Urinary bladder (tissue), 4 donors: ENCODE data around the gene FAM222A. TPM values are rescaled to one million over a fixed set of nuclear protein-coding genes. Genes with fewer than 3 reads are reported as not detected.

Experiments used
- DNase-seq: peaks from one replicate; pipeline ENCODE4 v3.0.0-alpha.2; 2015; ENCODE audit errors: extremely low spot score
- H3K27ac ChIP-seq: one replicate; pipeline ENCODE4 v1.5.1; 2013; ENCODE audit warnings: low read depth, mild to moderate bottlenecking, moderate library complexity
- H3K36me3 ChIP-seq: one replicate; pipeline ENCODE4 v1.6.1; 2013; ENCODE audit warnings: mild to moderate bottlenecking, moderate library complexity; ENCODE audit not compliant: insufficient read depth
- H3K4me1 ChIP-seq: one replicate; pipeline ENCODE4 v1.6.1; 2013; ENCODE audit warnings: mild to moderate bottlenecking, moderate library complexity; ENCODE audit not compliant: insufficient read depth
- H3K4me3 ChIP-seq: one replicate; pipeline ENCODE4 v1.5.1; 2013; ENCODE audit warnings: low read depth, low read length
- WGBS: extraction: QIAGEN DNeasy Blood & Tissue Kit; methylation state at CpG from one replicate; pipeline ENCODE4 v1.1.7; 2013; 5-methylcytosine and 5-hydroxymethylcytosine counted together
- polyA plus RNA-seq: library from polyadenylated mRNA; stranded (reverse); fragments of 200-250 nt; gene quantifications from one replicate; pipeline ENCODE4 v1.2.3, GENCODE V29; 2013
- total RNA-seq: library from RNA; depleted of rRNA; stranded (reverse); fragments of >200 nt; gene quantifications from one replicate; pipeline ENCODE4 v1.2.3, GENCODE V29; 2014
- donor health status: healthy with polysubstance abuse.
- donor health status: healthy.

FAM222A gene
- total and polyA plus RNA-seq, 2 donors, result 1.2 TPM

DNA sequence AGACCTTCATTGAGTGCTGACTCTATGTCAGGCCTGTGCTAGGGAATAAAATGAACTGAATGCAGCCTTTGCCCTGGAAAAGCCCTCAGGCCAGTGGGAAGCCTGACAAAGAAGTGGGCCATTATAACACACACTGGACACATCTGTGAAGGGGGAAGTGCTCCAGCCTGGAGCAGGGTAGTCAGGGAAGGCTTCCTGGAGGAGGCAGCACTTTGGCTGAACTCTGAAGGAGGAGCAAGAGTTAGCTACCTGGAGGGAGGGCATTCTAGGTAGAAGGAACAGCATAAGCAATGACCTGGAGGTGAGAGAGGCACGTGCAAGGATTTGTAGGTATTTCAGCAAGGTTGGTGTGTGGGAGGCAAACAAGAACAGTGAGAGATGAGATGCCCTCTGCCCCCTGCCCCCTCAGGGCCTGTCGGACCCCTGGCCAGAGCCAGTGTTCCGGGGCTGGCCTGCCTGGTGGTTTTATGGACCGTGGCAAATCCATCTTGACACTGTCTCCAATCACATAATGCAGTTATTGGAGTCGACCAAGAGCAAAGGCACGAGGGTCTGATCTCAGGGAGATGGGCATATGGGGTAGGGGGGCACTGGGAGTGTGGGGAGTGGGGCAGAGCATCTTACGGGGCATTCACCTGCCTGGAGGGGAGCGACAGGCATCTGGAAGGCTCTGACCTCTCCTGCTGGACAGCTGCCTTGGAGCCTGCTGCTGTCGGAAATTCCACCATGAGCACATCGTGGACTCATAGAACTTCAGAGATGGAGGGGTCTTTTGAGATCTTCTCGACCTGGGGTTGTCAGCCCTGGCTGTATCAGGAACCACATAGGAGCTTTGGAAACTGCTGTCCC lies 2.7 kb upstream of the FAM222A start:
- peaks cover 2% of the 10 kb centered on the region for H3K4me1 ChIP-seq
- H3K4me3 ChIP-seq, result no peak overlapping the region
- DNase-seq, result no peak
- WGBS, result 48% methylated on average over 11 of the region's 11 CpGs
- no peaks in the 10 kb centered on the region for H3K36me3 ChIP-seq
- no peak overlapping the region for H3K27ac ChIP-seq

DNA sequence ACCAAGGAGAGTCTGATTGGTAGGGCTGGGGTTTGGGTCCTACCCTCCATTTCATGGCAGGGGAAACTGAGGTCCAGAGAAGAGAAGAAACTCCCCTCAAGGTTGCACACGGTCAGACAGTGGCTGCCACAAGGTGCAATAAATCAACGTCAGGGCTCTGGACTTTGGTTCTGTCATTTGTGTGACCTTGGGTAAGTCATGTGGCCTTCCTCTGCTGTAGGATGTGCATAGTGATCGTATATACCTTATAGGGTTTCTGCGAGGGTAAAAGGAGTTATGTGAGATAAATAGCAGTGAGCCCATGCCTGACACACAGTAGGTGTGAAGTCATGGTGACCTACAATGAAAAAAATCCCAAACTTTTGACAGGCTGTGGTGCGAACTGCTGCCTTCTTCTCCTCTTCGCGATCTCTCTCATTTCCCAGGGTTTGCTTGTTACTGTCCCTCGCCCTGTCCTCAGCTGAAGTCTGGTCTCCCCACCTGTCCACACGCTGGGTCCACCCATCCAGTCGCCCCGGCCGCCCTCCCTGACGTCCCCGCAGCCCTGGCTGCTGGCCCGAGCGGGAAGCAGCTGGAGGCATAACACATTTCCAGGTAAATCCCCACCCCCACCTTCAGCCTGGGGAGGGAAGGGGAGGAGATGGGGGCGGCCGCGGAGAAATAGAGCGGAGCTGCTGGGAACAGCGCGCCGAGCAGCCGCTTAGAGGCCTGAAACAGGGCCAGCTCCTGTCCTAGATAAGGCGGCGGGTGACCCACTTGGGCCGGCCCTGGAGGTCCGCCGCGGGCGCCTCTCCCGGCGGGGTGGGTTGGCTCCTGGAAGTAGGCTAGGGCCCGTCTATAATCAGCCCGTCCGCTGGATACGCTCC lies 1.8 kb upstream of the FAM222A start:
- Histone ChIP-seq H3K4me3 (no peak overlapping the region), H3K27ac (no peak overlapping the region), H3K36me3 (no peaks in the 10 kb centered on the region), H3K4me1 (peaks cover 2% of the 10 kb centered on the region)
- WGBS, result 18% methylated on average over 37 of the region's 37 CpGs
- DNase-seq, result no peak

- peaks cover 2% of the 10 kb centered on the region for H3K4me1 ChIP-seq
- no peak overlapping the region for H3K27ac ChIP-seq
These were observed 702 bp downstream of the FAM222A start for GRCh38 chr12:109714141-109714912.

GRCh38 chr12:109714913-109715244 lies 1.3 kb downstream of the FAM222A start:
- Histone ChIP-seq H3K27ac (no peak overlapping the region), H3K4me3 (peak overlapping the region; percentile 68), H3K36me3 (no peaks in the 10 kb centered on the region), H3K4me1 (peaks cover 2% of the 10 kb centered on the region)
- WGBS, result 23% methylated on average over 13 of the region's 13 CpGs
- no peak for DNase-seq

More at GRCh38 chr12:109714141-109714912, 702 bp downstream of the FAM222A start:
- no peak for DNase-seq
- H3K36me3 ChIP-seq, result no peaks in the 10 kb centered on the region
- peak overlapping the region; percentile 68 for H3K4me3 ChIP-seq
- WGBS, result 1% methylated on average over 96 of the region's 96 CpGs

GRCh38 chr12:109715310-109716091 lies 1.9 kb downstream of the FAM222A start:
- Histone ChIP-seq H3K4me1 (peaks cover 2% of the 10 kb centered on the region), H3K27ac (no peak overlapping the region), H3K36me3 (no peaks in the 10 kb centered on the region), H3K4me3 (no peak overlapping the region)
- DNase-seq, result no peak
- WGBS, result 59% methylated on average over 19 of the region's 19 CpGs

DNA sequence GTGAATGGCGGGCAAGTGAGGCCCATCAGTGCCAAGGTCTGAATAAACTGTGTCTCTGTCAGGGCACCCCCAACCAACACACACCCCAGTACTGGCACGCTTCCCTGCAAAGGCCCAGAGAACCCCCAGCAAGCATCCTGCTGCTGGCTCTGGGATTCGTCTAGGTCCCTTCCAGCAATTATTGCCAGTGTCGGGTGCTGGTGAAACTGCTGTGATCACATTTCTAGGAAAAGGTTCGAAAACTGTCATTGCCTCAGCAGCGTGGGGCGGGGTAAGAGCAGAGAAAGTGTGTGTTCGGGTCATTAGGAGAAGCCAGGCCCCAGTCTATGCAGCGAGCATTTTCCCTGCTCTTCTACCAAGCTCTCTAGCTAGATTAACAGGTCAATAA lies 2.5 kb downstream of the FAM222A start:
- H3K4me1 ChIP-seq, result peaks cover 2% of the 10 kb centered on the region
- 65% methylated on average over 9 of the region's 9 CpGs for WGBS
- no peak overlapping the region for H3K4me3 ChIP-seq
- H3K27ac ChIP-seq, result no peak overlapping the region
- no peaks in the 10 kb centered on the region for H3K36me3 ChIP-seq
- DNase-seq, result no peak

DNA sequence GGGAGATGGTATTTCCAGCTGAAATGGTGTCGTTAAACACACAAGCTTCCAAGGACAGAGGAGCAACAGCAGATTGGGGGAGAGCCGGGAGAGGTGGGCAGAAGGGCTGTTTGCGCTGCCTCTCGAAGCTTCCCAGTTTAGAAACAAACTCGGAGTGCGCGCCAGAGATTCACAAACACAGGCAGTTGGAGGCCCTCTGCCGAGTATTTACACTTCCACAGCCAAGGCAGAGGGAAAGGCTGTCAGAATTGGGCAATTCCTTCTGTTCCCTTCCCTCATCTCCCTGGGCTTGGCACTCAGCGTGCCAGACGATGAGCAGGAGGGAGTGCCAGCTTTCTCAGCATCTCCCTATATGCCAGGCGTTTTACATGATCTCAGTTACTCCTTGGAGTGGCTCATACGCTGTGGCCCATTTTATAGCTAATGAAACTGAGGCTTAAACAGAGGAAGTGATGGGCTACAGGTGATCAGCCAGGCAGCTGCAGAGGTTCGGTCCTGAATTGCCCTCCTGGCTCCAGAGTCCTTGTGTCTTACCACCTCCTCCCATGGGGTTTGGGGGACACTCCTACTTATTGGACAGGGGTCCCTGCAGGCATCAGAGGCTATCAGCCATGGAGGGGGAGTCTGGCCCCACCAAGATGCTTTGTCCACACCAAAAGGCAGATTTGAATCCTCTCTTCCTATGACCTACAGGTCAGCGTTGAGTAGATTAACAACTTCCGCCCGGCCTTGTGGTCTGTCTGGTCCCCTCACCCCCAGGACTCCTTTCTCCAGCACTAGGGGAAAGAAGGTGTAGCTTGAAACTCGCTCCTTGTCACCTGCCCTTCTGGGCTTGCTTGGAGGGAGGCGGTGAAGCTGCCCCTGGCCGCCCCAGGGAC lies 3.1 kb downstream of the FAM222A start:
- Histone ChIP-seq H3K27ac (no peak overlapping the region), H3K4me1 (peaks cover 2% of the 10 kb centered on the region), H3K4me3 (no peak overlapping the region), H3K36me3 (no peaks in the 10 kb centered on the region)
- DNase-seq, result no peak
- WGBS, result 61% methylated on average over 19 of the region's 19 CpGs

DNA sequence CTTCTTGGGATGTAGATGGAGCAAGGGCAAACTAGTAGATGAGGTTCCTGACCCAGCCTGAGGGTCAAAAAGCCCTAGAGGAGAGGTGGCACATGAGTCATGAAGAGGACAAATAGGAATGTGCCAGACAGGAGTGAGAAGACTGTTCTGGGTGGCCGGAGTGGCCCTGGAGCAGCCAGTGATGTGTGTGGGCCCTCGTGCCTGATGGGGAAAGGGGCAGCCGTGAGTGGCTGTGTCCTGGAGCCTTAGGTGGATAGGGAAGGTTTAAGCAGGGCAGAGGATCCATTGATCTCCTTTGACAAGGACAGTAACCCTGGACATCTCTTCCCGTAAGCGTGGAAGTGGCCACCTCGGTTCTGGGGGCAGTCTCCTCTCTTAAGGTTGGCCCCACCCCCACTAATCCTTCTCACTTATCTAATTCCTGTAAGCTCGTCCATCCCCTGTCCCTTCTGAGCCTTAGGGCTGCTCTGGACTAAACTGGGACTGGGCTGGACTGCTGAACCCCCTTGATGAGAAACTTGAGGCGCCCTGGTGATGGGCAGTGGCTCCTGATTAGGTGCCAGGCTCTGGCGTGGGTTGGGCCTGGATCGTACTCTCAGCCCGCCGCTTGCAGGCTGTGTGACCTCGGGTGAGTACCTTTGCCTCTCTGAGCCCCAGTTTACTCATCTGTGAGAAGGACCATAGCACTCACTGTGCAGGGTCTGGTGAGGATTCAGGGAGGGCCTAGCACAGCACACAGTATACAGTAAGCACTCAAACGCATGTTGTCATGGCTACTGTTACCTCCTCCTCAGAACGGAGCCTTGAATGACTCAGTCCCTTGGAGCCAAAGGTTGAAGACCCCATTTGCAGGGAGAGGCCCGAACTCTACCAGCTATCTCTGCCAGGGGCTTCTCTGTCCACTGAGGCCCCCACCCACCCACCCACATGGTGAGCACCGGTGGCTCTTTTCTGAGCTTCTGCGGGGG lies 4.0 kb downstream of the FAM222A start:
- no peak for DNase-seq
- Histone ChIP-seq H3K4me3 (no peak overlapping the region), H3K4me1 (peaks cover 2% of the 10 kb centered on the region), H3K36me3 (no peaks in the 10 kb centered on the region), H3K27ac (no peak overlapping the region)
- 80% methylated on average over 18 of the region's 18 CpGs for WGBS

- H3K4me3 ChIP-seq, result no peak overlapping the region
- no peaks in the 10 kb centered on the region for H3K36me3 ChIP-seq
- DNase-seq, result no peak
- H3K4me1 ChIP-seq, result peaks cover 2% of the 10 kb centered on the region
- no peak overlapping the region for H3K27ac ChIP-seq
- 34% methylated on average over 33 of the region's 33 CpGs for WGBS
These were observed 4.8 kb downstream of the FAM222A start for GRCh38 chr12:109718390-109718789.

DNA sequence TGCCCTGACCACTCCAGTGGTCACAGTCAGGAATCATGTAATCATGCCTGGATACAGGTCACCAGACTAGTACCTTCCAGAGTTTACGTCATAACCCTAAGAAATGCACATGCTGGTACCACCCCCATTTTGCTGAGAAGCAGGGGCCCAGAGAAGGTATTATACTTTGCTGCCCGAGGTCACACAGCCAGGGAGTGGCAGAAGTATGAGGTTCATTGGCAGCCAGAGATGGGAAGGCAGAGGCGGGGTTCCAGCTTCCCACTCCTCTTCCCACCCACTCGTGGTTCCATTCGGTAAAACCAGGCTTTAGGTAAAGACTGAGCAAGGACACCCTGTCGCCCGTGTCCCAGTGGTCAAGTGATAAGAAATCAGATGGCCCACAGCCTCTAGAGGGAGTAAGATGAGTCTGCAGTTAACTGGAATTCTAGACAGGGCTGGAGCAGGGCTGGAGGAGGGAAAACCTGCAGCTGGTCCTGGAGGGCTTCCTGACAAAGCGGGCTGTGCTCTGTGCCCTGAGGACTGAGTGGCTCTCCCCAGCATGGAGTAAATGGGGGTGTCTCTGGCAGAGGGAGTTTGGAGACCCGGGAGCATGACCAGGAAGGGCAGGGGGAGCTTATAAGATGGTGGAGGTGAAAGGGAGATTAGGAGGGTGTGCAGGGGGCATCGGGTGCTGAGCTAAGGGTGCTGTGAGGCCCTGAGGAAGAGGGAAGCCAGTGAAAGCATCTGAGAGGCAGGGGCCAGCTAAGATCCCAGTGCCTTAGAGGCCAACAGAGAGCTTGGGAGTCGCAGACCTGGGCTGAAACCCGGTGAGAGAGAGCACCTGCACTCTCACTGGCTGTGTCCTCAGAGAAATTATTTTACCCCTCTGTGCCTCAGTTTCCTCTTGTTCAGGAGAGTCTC lies 5.7 kb downstream of the FAM222A start:
- Histone ChIP-seq H3K27ac (no peak overlapping the region), H3K4me1 (peaks cover 2% of the 10 kb centered on the region), H3K4me3 (no peak overlapping the region), H3K36me3 (no peaks in the 10 kb centered on the region)
- 69% methylated on average over 12 of the region's 12 CpGs for WGBS
- DNase-seq, result no peak
